ENCODE results near the gene CHN1.

Gene CHN1

DNA sequence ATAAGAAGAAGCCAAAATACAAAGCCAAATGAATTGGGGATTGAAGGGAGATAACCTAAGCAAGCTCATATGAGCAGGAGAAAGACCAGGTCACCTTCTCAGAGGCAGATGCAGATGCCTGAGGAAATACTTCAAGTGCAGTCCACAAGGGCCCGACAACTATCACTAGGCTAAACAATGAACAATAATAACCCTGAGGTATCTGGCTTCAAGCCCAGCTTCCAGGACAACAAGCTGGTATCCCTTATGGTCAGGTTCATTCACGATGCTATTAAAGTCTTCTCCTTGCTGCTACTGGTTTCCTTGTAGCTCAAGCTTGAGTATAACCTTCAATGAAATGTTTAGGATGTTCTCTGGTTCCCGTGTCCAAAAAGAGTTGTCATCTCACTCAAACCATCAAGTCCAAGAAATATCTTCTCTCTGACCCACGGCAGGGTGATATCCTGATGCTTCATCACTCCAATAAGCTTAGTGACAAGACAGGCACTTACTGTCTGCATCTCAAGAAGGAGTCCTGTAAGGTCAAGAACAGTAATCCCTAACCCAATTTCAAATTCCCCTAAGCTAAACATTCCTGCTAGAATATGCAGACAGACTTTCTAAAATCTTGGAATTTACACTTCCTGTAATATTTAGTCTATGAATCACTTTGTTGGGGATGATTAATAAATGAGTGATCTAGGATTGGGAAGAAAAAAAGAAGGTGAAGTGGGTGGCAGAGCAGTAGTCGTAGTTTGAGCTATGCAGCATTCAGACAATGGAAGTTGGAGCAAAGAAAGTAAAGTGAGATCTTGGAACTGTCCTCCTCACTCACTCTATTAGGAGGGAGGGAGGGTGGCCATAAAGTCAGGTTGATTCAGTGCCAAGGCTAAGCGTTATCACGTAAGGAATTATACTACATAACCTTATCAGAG lies 33.1 kb downstream of the CHN1 start:
- peak; percentile 91 for DNase-seq

GRCh38 chr2:174970092-174970491 lies 35.1 kb downstream of the CHN1 start:
- no peak for DNase-seq

DNA sequence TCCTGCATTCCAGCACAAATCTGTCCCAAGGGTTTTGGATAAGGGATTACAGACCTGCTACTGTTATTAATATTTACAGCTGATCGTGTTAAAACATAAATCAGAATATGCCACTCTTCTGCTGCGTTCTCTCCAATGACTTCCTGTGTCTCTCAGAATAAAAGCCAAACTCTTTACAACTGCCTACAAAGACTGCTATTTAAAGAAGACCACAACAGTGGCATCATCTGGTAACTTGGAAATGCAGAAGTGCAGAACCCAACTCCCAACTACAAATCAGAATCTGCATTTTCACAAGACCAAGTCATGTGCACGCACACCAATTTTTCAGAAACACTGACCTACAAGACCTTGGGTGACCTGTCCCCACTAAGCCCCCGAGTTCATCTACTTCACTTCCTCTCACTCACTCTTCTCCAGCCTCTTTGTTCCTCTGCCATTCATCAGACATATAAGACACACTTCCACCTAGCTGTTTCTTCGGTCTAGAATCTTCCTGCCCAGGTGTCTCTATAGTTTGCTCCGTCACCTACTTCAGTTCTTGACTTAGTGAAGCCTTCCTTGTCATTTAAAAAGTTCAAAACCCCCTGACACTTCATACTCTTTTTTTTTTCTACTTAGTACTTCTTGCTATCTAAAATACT lies 36.0 kb downstream of the CHN1 start:
- no peak for DNase-seq

- peak; percentile 58 for DNase-seq
Observed at GRCh38 chr2:174967691-174968260, 37.4 kb downstream of the CHN1 start.

GRCh38 chr2:174967086-174967485 lies 38.1 kb downstream of the CHN1 start:
- no peak for DNase-seq

- no peak for DNase-seq
Observed at GRCh38 chr2:174965992-174966744, 39.0 kb downstream of the CHN1 start.

DNA sequence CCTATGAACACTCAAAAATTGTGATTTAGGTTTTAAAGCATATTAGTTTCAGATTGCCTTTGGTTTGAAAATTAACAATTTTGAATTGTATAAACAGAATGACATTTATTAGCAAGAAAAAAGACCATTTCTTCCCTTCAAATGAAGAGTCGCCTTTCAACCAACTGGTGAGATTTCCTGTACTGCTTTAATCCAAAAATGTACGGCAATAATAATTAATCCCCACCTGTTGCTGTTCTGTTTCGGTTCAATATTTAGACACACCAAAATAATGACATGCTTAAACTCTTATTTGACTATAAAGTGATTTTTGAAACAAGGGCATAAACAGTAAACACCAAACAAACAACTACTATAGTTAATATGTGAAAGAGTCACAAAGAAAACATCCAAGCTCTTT lies 39.6 kb downstream of the CHN1 start:
- no peak for DNase-seq

- no peak for DNase-seq
Observed at GRCh38 chr2:174964404-174964803, 40.8 kb downstream of the CHN1 start.

GRCh38 chr2:174963437-174964400 lies 41.5 kb downstream of the CHN1 start:
- DNase-seq, result no peak

DNA sequence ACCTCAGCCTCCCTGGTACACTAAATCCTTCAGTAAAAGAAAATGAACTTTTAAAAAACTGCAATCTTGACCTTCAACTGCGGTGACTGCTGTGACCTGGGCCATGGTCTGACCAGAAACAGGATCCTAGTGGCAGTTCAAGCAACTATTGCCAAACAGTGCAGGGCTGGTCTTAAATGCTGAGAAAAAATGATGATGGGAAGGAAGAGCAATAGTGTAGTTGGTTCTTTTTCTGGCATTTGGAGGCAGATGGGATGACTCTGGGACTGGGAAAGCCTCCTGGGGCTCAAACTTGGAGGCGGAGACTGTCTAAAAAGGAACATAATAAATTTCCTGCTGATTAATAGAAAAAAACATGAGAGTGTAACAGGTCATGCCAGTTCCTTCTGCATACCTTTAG lies 45.4 kb downstream of the CHN1 start:
- DNase-seq, result no peak

DNA sequence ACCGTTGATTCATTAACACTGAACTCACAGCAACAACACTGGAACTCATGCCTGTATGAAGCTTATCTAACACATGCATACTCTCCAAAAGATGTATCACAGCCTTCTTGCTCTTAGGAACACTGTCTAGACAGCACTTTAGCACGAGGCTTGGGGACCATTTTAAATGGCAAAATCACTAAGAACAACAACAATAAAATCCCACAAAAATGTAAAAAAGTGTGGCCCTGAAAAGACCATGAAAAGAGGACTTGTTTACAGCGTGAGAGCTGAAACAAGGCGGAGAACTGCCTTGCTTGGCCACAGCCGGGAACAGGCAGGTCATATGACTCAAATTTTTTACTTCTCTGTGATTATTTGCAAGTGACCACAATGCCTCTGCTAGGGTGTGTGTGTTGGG lies 48.1 kb downstream of the CHN1 start:
- no peak for DNase-seq

DNA sequence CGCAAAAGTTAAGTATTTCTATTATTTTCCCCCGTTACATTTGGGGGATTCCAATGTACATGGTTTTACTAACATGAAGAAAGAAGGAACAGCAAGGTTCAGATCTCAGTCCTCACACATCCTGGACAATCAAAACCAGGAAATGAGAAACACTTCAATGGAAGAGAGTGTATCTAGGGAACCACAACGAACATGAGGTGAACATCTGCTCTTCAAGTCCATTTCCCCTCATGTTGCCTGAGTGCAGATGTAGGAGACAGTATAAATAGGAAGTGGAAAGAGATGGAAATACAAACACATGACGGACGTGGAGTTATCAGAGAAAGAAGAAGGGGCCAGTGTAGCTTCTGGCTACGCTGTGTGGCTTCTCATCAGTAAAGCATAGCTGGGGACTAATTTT lies 52.6 kb downstream of the CHN1 start:
- peak; percentile 79 for DNase-seq

DNA sequence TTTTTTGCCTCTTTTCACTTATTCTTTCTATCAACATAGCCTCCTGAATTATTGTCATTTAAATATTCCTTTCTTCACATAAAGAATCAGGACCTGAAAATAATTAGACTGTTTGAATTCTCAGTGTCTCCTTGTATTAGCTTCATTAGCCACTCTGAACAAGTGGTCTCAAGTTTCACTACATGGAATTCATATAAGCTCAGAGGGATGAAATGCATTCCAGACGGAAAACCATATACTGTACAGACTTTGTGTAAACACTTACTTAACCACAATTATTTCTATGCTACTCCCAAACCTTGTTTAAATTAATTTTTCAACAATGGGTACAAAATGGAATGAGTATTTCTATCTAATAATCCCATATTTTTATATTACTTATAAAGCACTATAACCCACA lies 53.4 kb downstream of the CHN1 start:
- peak; percentile 94 for DNase-seq

- DNase-seq, result no peak
Observed at GRCh38 chr2:174949988-174950687, 55.0 kb downstream of the CHN1 start.

DNA sequence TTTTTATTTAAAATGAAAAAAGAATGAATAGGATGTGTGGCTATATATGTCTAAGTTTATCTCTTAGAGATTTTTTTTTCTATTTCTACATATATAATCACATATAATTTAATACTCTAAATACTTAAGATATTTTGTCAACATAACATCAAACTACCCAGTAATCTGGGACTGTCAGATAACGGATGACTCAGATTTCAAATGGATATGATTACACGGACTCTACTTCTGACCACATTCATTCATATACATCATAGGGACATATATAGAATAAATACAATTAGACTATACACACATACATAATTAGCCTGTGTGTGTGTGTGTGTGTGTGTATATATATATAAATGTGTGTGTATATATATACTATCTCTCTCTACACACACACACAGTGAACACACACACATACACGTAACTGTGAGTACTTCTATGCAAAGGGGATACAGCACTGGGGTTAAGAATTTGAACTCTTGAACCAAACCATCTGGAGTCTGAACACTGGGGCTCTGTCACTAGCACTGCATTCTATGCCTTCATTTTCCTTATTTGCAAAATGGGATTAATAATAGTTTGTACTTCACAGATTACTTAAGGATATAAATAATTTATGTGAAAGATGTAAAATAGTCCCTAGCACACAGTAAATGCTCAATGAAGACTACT lies 59.5 kb downstream of the CHN1 start:
- DNase-seq, result no peak

- DNase-seq, result peak; percentile 86
Observed at GRCh38 chr2:174939046-174939445, 66.1 kb downstream of the CHN1 start.

DNA sequence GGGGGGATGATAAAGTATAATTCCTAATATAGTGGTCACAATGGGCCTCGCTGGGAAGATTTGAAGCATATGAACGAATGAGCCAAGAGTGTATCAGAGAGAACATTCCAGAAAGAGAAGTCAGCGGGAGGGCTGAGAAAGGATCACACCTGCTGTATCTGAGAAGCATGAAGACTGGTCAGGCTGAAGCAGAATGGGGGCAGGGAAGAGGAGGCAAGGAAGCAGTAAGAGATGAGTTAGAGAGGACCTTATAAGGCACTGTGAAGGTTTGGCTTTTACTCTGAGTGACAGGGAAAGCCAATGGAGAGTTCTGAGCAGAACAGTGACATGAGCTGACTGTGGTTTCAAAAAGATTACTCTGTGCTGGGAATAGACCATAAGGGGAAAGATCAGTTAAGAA lies 73.5 kb downstream of the CHN1 start:
- DNase-seq, result peak; percentile 89

- no peak for DNase-seq
Observed at GRCh38 chr2:174929786-174930185, 75.4 kb downstream of the CHN1 start.

DNA sequence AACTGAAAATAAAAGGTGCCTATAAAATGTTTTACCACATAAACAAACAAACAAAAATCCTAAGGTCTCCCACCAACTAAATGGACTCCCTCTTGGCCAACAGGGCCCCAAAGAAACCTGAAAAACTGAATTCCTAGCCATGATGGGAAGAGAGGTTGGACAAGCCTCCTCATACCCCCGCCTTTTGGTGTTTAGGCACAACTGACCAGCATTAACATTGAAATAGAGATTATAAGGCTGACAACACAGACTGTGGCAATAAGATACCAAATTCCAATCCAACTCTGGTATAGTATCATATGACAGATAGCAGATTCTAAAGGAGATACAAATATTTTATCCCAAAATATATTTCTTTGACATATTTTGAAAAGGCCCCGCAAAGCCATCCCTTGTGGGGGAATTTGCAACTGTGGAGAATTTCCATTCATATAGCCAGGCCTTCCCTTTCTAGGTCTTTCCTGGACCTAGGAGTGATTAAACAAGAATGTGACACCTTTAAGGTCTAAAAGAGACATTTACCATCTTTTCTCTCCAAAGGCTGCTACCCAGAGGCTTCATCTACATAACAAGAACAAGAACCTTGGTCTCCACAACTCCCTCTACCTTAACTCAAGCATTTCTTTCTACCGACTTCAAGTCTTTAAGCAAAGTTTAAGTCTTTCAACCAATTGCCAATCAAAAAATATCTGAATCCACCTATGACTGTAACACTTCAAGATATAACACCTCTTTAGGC lies 80.0 kb downstream of the CHN1 start:
- DNase-seq, result no peak

DNA sequence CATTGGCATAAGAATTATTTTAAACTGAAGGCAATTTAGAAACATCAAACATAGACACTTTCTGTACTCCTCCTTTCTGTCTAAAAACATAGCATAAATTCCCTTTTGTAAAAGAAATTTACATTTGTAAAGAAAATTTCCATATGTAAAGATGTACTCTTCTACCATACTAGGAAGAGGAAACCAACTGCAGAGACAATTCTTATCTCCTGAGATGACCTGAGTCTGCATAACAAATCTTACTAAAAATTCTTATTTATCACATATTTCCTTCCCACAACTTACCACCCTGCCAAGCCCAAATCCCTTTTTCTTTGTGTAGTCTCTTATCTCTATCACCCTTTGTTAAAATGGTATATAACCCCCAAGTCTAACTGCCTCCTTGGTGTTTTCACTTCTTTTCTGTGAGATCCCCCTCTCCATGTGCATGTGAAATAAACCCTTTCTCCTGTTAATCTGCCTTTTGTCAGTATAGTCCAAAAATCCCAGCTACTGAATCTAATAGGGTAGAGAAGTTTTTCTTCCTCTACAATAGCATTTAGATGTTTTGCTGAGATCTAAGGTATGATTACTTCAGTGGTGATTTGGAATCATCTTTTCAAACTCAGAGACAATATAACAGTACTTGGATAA lies 81.0 kb downstream of the CHN1 start:
- no peak for DNase-seq

All from fibroblast of upper back skin (primary cell).